Measurements from ENCODE around the gene TCF7L2. TPM values are rescaled to one million over a fixed set of nuclear protein-coding genes. Genes with fewer than 3 reads are reported as not detected.

Gene TCF7L2
- total RNA-seq, 1 donor from 2014 or later = 49.3 TPM

DNA sequence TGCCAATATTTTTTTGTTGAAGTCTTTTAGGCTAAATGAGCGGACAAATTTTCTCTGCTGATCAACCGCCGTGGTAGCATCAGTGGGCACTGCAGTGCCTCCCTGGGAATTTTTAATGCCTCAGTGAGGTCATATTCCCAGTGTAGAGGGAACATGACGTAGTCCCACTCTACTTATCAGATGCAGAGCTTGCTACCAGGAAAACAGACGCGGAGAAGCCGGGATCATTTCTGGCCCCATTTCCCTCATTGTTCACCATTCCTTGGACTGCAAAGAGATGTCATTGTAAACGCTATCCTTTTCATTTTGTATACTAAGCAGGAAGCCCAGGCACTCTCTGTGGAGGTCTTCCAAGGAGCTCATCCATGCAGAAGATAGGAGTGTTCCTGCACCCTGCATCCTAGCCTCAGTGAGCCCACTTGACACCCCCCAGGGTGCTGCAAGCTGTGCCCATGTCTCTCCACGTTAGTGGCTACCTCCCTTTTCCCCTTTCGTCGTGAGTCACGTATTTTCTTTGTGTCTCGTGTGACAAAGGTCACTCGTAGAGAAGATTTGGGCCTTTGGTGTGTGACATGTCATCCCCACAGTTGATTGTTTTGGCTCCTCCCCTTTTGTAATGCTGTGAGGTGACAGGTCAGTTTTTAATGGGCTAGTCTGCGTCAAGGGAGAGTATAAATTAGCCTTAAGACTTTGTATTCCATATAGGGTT lies 145.5 kb downstream of the TCF7L2 start:
- H3K27ac Mint-ChIP-seq (ENCODE audit: unreplicated experiment) = no peak overlapping the region
- TF ChIP-seq, protein P1, sequence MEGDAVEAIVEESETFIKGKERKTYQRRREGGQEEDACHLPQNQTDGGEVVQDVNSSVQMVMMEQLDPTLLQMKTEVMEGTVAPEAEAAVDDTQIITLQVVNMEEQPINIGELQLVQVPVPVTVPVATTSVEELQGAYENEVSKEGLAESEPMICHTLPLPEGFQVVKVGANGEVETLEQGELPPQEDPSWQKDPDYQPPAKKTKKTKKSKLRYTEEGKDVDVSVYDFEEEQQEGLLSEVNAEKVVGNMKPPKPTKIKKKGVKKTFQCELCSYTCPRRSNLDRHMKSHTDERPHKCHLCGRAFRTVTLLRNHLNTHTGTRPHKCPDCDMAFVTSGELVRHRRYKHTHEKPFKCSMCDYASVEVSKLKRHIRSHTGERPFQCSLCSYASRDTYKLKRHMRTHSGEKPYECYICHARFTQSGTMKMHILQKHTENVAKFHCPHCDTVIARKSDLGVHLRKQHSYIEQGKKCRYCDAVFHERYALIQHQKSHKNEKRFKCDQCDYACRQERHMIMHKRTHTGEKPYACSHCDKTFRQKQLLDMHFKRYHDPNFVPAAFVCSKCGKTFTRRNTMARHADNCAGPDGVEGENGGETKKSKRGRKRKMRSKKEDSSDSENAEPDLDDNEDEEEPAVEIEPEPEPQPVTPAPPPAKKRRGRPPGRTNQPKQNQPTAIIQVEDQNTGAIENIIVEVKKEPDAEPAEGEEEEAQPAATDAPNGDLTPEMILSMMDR (IDR thresholded peaks at IDR 0.05; ENCODE audit: unreplicated experiment) = no peak
- peaks cover 30% of the 10 kb centered on the region for H3K36me3 Mint-ChIP-seq (ENCODE audit: low read depth, unreplicated experiment)
- H3K4me3 Mint-ChIP-seq (ENCODE audit: unreplicated experiment) = peak overlapping the region; percentile 22
- peaks cover 9% of the 10 kb centered on the region for H3K27me3 Mint-ChIP-seq (ENCODE audit: unreplicated experiment)
- H3K4me1 Mint-ChIP-seq (ENCODE audit: unreplicated experiment) = peaks cover 50% of the 10 kb centered on the region
- DNase-seq (ENCODE audit: low spot score) = no peak
- H3K9me3 Mint-ChIP-seq (ENCODE audit: unreplicated experiment) = no peaks in the 10 kb centered on the region

- peaks cover 9% of the 10 kb centered on the region for H3K27me3 Mint-ChIP-seq (ENCODE audit: unreplicated experiment)
- TF ChIP-seq, protein P1 (IDR thresholded peaks at IDR 0.05; ENCODE audit: unreplicated experiment) = no peak
- DNase-seq (ENCODE audit: low spot score) = no peak
- H3K27ac Mint-ChIP-seq (ENCODE audit: unreplicated experiment) = no peak overlapping the region
- peaks cover 50% of the 10 kb centered on the region for H3K4me1 Mint-ChIP-seq (ENCODE audit: unreplicated experiment)
- no peaks in the 10 kb centered on the region for H3K9me3 Mint-ChIP-seq (ENCODE audit: unreplicated experiment)
- H3K4me3 Mint-ChIP-seq (ENCODE audit: unreplicated experiment) = peak overlapping the region; percentile 42
- peaks cover 30% of the 10 kb centered on the region for H3K36me3 Mint-ChIP-seq (ENCODE audit: low read depth, unreplicated experiment)
Measured at GRCh38 chr10:113096128-113096996, 146.3 kb downstream of the TCF7L2 start.

DNA sequence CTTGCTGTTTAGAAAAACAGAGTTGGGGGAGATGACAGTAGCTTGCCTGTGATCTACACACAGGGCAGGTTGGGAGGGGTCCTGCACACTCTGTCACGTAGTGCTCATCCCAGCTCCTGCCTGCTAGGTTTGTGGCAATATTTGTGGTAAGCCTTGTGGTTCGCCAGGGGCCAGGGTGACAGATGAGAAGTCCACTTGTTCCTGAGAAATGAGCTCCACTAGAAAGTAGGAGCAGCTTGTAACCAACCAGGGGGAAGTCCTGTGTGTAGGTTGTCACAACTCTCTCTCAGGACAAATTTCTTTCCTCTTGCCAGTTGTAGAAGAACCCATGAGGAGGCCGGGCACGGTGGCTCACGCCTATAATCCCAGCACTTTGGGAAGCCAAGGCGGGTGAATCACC lies 147.0 kb downstream of the TCF7L2 start:
- DNase-seq (ENCODE audit: low spot score) = no peak
- Mint-ChIP-seq H3K9me3 (ENCODE audit: unreplicated experiment) (no peaks in the 10 kb centered on the region), H3K36me3 (ENCODE audit: low read depth, unreplicated experiment) (peaks cover 30% of the 10 kb centered on the region), H3K4me1 (ENCODE audit: unreplicated experiment) (peaks cover 50% of the 10 kb centered on the region), H3K27me3 (ENCODE audit: unreplicated experiment) (peaks cover 9% of the 10 kb centered on the region), H3K27ac (ENCODE audit: unreplicated experiment) (no peak overlapping the region), H3K4me3 (ENCODE audit: unreplicated experiment) (no peak overlapping the region)
- TF ChIP-seq, protein P1 (IDR thresholded peaks at IDR 0.05; ENCODE audit: unreplicated experiment) = no peak

GRCh38 chr10:113099431-113100183 lies 149.6 kb downstream of the TCF7L2 start:
- Mint-ChIP-seq H3K36me3 (ENCODE audit: low read depth, unreplicated experiment) (peaks cover 15% of the 10 kb centered on the region), H3K9me3 (ENCODE audit: unreplicated experiment) (no peaks in the 10 kb centered on the region), H3K4me3 (ENCODE audit: unreplicated experiment) (no peak overlapping the region), H3K27me3 (ENCODE audit: unreplicated experiment) (peaks cover 11% of the 10 kb centered on the region), H3K27ac (ENCODE audit: unreplicated experiment) (peak overlapping the region; percentile 74), H3K4me1 (ENCODE audit: unreplicated experiment) (peaks cover 38% of the 10 kb centered on the region)
- DNase-seq (ENCODE audit: low spot score) = peak; percentile 10
- TF ChIP-seq, protein P1 (IDR thresholded peaks at IDR 0.05; ENCODE audit: unreplicated experiment) = no peak
